Measurements from ENCODE around the gene FGF2.

DNA sequence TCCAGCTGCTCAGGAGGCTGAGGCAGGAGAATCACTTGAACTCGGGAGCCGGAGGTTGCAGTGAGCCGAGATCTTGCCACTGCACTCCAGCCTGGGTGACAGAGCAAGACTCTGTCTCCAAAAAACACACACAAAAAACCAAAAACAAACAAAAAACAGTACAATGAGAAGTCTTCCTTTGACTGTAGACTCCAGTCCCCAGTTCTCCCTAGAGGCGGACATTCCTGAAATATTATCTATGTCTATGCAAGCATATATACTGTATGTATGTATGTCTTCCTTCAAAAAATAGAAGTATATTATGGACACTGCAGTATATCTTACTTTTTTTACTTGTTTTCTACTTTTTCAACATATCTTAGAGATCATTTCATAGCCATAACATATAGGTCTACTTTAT lies 10.2 kb upstream of the FGF2 start:
- TF ChIP-seq, protein P1, sequence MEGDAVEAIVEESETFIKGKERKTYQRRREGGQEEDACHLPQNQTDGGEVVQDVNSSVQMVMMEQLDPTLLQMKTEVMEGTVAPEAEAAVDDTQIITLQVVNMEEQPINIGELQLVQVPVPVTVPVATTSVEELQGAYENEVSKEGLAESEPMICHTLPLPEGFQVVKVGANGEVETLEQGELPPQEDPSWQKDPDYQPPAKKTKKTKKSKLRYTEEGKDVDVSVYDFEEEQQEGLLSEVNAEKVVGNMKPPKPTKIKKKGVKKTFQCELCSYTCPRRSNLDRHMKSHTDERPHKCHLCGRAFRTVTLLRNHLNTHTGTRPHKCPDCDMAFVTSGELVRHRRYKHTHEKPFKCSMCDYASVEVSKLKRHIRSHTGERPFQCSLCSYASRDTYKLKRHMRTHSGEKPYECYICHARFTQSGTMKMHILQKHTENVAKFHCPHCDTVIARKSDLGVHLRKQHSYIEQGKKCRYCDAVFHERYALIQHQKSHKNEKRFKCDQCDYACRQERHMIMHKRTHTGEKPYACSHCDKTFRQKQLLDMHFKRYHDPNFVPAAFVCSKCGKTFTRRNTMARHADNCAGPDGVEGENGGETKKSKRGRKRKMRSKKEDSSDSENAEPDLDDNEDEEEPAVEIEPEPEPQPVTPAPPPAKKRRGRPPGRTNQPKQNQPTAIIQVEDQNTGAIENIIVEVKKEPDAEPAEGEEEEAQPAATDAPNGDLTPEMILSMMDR (IDR thresholded peaks at IDR 0.05) = no peak
- TF ChIP-seq ZFX (IDR thresholded peaks at IDR 0.05; ENCODE audit: borderline replicate concordance) = no peak
